Stimulated activated naive CD4-positive, alpha-beta T cell (primary cell): Measurements from ENCODE around the gene ULK4.
"Not testable (repeated sequence)": the region's sequence is repeated elsewhere in the genome, so short reads cannot be mapped to it uniquely, and the experiment has no call there.

Source experiments
- DNase-seq, 6 experiments: peaks; one replicate each; lab custom pipeline; 2025; lab: John Stamatoyannopoulos, UW

ULK4 gene

GRCh38 chr3:41502481-41502880 lies 459.4 kb downstream of the ULK4 start:
- no peak for DNase-seq

GRCh38 chr3:41502023-41502422 lies 459.9 kb downstream of the ULK4 start:
- no peak for DNase-seq

GRCh38 chr3:41498847-41499246 lies 463.1 kb downstream of the ULK4 start:
- no peak for DNase-seq

GRCh38 chr3:41490360-41490759 lies 471.5 kb downstream of the ULK4 start:
- DNase-seq = no peak

- DNase-seq = no peak
Measured at GRCh38 chr3:41489231-41489630, 472.7 kb downstream of the ULK4 start.

- DNase-seq = no peak
Measured at GRCh38 chr3:41488501-41488900, 473.4 kb downstream of the ULK4 start.

GRCh38 chr3:41485484-41485883 lies 476.4 kb downstream of the ULK4 start:
- DNase-seq = no peak

GRCh38 chr3:41482134-41482533 lies 479.8 kb downstream of the ULK4 start:
- no peak for DNase-seq

- no peak for DNase-seq
Measured at GRCh38 chr3:41478278-41478677, 483.6 kb downstream of the ULK4 start.

GRCh38 chr3:41477399-41478014 lies 484.4 kb downstream of the ULK4 start:
- DNase-seq = no peak

- DNase-seq = no peak
Measured at GRCh38 chr3:41469083-41469482, 492.8 kb downstream of the ULK4 start.

- DNase-seq = no peak
Measured at GRCh38 chr3:41467481-41467880, 494.4 kb downstream of the ULK4 start.

GRCh38 chr3:41464858-41465257 lies 497.0 kb downstream of the ULK4 start:
- DNase-seq = no peak

- no peak for DNase-seq
Measured at GRCh38 chr3:41464401-41464800, 497.5 kb downstream of the ULK4 start.

- DNase-seq = no peak
Measured at GRCh38 chr3:41462103-41462691, 499.7 kb downstream of the ULK4 start.

- DNase-seq = no peak
Measured at GRCh38 chr3:41460736-41461135, 501.2 kb downstream of the ULK4 start.

- no peak for DNase-seq
Measured at GRCh38 chr3:41457176-41457575, 504.7 kb downstream of the ULK4 start.

- no peak for DNase-seq
Measured at GRCh38 chr3:41456162-41456561, 505.7 kb downstream of the ULK4 start.

GRCh38 chr3:41453618-41454017 lies 508.3 kb downstream of the ULK4 start:
- DNase-seq = not testable (repeated sequence)

- no peak for DNase-seq
Measured at GRCh38 chr3:41450416-41451231, 511.3 kb downstream of the ULK4 start.

GRCh38 chr3:41448396-41448795 lies 513.5 kb downstream of the ULK4 start:
- no peak for DNase-seq

- no peak for DNase-seq
Measured at GRCh38 chr3:41447701-41448100, 514.2 kb downstream of the ULK4 start.

GRCh38 chr3:41446316-41446715 lies 515.6 kb downstream of the ULK4 start:
- not testable (repeated sequence) for DNase-seq
